WTC11 (cell line): ENCODE data around the gene PANK4. TPM values are rescaled to one million over a fixed set of nuclear protein-coding genes. Genes with fewer than 3 reads are reported as not detected.

ENCODE experiments used
- ATAC-seq: fragments of 200-7000 bp; cut with Tn5 transposase; 2 replicates; pipeline ENCODE4 v1.10.0; 2021; ENCODE audit warnings: mild to moderate bottlenecking, moderate library complexity
- CTCF ChIA-PET: fragments of 300-600 bp; sonication (Branson Sonifier 250); formaldehyde crosslinking; loops from one replicate; lab custom pipeline; 2021; ENCODE audit warnings: antibody characterized with exemption; lab: Charles Lee
- POLR2A ChIA-PET: fragments of 350-600 bp; sonication (Branson Sonifier 250); formaldehyde crosslinking; loops from one replicate; lab custom pipeline; 2021; ENCODE audit warnings: antibody characterized with exemption; lab: Charles Lee
- DNase-seq: peaks from one replicate; pipeline ENCODE4 v3.0.0; 2021; ENCODE audit warnings: low spot score
- H3K27ac Mint-ChIP-seq: 2 replicates; pipeline ENCODE4 v1.8.0; 2021; ENCODE audit warnings: mixed read lengths
- H3K27me3 Mint-ChIP-seq: 2 replicates; pipeline ENCODE4 v1.8.0; 2021; ENCODE audit warnings: low read depth, mild to moderate bottlenecking, moderate library complexity, mixed read lengths
- H3K36me3 Mint-ChIP-seq: 2 replicates; pipeline ENCODE4 v1.8.0; 2021; ENCODE audit warnings: mixed read lengths
- H3K4me1 Mint-ChIP-seq: 2 replicates; pipeline ENCODE4 v1.8.0; 2022; ENCODE audit warnings: mixed read lengths
- H3K4me3 Mint-ChIP-seq: 2 replicates; pipeline ENCODE4 v1.8.0; 2021; ENCODE audit warnings: mild to moderate bottlenecking, moderate library complexity, mixed read lengths
- H3K9me3 Mint-ChIP-seq: 2 replicates; pipeline ENCODE4 v1.8.0; 2021; ENCODE audit warnings: mixed read lengths
- CREB1 ChIP-seq: sonication (generic); formaldehyde crosslinking; IDR thresholded peaks from 2 replicates; pipeline ENCODE4 v1.8.0; 2023; ENCODE audit warnings: mild to moderate bottlenecking, missing genetic modification reagents
- CREM ChIP-seq: sonication (generic); formaldehyde crosslinking; IDR thresholded peaks from 2 replicates; pipeline ENCODE4 v1.8.1; 2022; ENCODE audit warnings: mild to moderate bottlenecking, missing genetic modification reagents, moderate library complexity
- FOXJ3 ChIP-seq: sonication (generic); formaldehyde crosslinking; IDR thresholded peaks from 2 replicates; pipeline ENCODE4 v1.9.0; 2021; ENCODE audit warnings: missing genetic modification reagents, mild to moderate bottlenecking, borderline replicate concordance
- FOXK1 ChIP-seq: sonication (generic); formaldehyde crosslinking; IDR thresholded peaks from 2 replicates; pipeline ENCODE4 v1.8.0; 2022; ENCODE audit warnings: mild to moderate bottlenecking, moderate library complexity, missing genetic modification reagents
- MYBL2 ChIP-seq: sonication (generic); formaldehyde crosslinking; IDR thresholded peaks from 2 replicates; pipeline ENCODE4 v1.8.1; 2023; ENCODE audit warnings: mild to moderate bottlenecking, moderate library complexity, missing genetic modification reagents
- NFATC4 ChIP-seq: fragments of 250-450 bp; sonication (Bioruptor Pico); IDR thresholded peaks from 2 replicates; pipeline ENCODE4 v1.9.0; 2021; ENCODE audit warnings: mild to moderate bottlenecking
- NFE2L1 ChIP-seq: sonication (generic); formaldehyde crosslinking; IDR thresholded peaks from 2 replicates; pipeline ENCODE4 v1.8.1; 2023; ENCODE audit warnings: missing genetic modification reagents
- NR3C1 ChIP-seq: sonication (generic); formaldehyde crosslinking; conservative IDR thresholded peaks from 2 replicates; pipeline ENCODE4 v1.8.1; 2023; ENCODE audit warnings: low read depth, mild to moderate bottlenecking, missing genetic modification reagents
- PRRX2 ChIP-seq: fragments of 250-450 bp; sonication (Bioruptor Pico); IDR thresholded peaks from 2 replicates; pipeline ENCODE4 v1.8.0; 2021; ENCODE audit warnings: mild to moderate bottlenecking
- SP1 ChIP-seq: sonication (generic); formaldehyde crosslinking; conservative IDR thresholded peaks from 2 replicates; pipeline ENCODE4 v1.8.1; 2022; ENCODE audit warnings: missing genetic modification reagents
- ZBTB21 ChIP-seq: sonication (generic); formaldehyde crosslinking; IDR thresholded peaks from 2 replicates; pipeline ENCODE4 v1.8.1; 2023; ENCODE audit warnings: mild to moderate bottlenecking, missing genetic modification reagents, borderline replicate concordance
- ZNF121 ChIP-seq: sonication (generic); formaldehyde crosslinking; IDR thresholded peaks from 2 replicates; pipeline ENCODE4 v1.8.0; 2023; ENCODE audit warnings: missing genetic modification reagents
- ZNF317 ChIP-seq: sonication (generic); formaldehyde crosslinking; IDR thresholded peaks from 2 replicates; pipeline ENCODE4 v1.8.1; 2023; ENCODE audit warnings: low read depth, mild to moderate bottlenecking, moderate library complexity, missing genetic modification reagents, borderline replicate concordance
- total RNA-seq: library from RNA; stranded (reverse); gene quantifications from 3 replicates; pipeline ENCODE4 v1.2.3, GENCODE V29; 2021
- TF ChIP-seq, protein P1 (sequence below): fragments of 250-450 bp; sonication (Bioruptor Pico); IDR thresholded peaks from 2 replicates; pipeline ENCODE4 v1.8.0; 2021; ENCODE audit warnings: mild to moderate bottlenecking
- TF ChIP-seq, protein P2 (sequence below): fragments of 200-600 bp; IDR thresholded peaks from 2 replicates; pipeline ENCODE4 v1.8.0; 2022; ENCODE audit warnings: antibody characterized with exemption
- TF ChIP-seq, protein P3 (sequence below): sonication (generic); formaldehyde crosslinking; IDR thresholded peaks from 2 replicates; pipeline ENCODE4 v1.8.0; 2023; ENCODE audit warnings: missing genetic modification reagents
- TF ChIP-seq, protein P4 (sequence below): sonication (generic); formaldehyde crosslinking; IDR thresholded peaks from 2 replicates; pipeline ENCODE4 v1.8.0; 2022; ENCODE audit warnings: mild to moderate bottlenecking, missing genetic modification reagents
- TF ChIP-seq, protein P5 (sequence below): fragments of 250-450 bp; sonication (Bioruptor Pico); IDR thresholded peaks from 2 replicates; pipeline ENCODE4 v1.9.0; 2021; ENCODE audit warnings: mild to moderate bottlenecking
- TF ChIP-seq, protein P6 (sequence below): fragments of 250-450 bp; sonication (Bioruptor Pico); IDR thresholded peaks from 2 replicates; pipeline ENCODE4 v1.9.0; 2021; ENCODE audit warnings: mild to moderate bottlenecking
- TF ChIP-seq, protein P7 (sequence below): sonication (generic); formaldehyde crosslinking; IDR thresholded peaks from 2 replicates; pipeline ENCODE4 v1.8.1; 2023; ENCODE audit warnings: mild to moderate bottlenecking, missing genetic modification reagents, borderline replicate concordance

PANK4 gene
- total RNA-seq, 1 experiment from 2014 or later: 52.5 TPM

DNA sequence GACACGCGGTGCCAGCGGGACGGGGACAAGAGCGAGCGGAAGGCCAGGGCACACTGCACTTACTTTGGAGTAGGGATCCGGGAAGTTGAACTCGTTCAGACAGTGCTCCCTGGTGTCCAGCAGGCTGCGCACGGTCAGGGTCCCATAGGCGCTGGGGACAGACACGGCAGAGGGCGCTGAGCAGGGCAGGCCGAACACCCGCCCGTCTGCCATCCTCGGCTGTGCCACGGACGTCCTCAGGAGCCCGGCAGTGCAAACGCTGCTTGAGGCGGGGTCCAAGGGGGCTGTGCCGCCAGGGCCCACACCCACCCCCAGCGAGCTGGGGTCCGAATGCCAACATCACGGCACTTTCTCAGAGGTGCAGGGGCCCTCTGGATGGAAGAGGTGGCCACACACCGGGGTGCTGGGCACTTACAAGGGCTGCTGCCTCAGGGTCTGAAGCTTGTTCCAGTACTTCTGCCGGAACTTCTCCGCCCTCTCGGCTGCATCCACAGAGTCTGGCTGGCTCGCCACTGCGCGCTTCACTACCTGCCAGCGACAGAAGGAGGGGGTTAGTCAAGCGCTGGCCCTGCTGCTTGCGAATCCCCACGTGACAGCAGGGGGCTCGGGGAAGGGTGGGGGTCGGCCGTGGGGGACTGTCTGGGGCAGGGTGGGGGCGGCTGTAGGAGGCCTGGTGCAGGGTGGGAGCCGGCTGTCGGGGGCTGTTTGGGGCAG lies 12.3 kb downstream of the PANK4 start:
- Mint-ChIP-seq H3K4me3 (no peak overlapping the region), H3K27me3 (no peaks in the 10 kb centered on the region), H3K9me3 (no peaks in the 10 kb centered on the region), H3K27ac (no peak overlapping the region), H3K4me1 (no peaks in the 10 kb centered on the region), H3K36me3 (peaks cover 23% of the 10 kb centered on the region)
- DNase-seq (no peak), ATAC-seq (no peak)
- TF ChIP-seq, protein P1, sequence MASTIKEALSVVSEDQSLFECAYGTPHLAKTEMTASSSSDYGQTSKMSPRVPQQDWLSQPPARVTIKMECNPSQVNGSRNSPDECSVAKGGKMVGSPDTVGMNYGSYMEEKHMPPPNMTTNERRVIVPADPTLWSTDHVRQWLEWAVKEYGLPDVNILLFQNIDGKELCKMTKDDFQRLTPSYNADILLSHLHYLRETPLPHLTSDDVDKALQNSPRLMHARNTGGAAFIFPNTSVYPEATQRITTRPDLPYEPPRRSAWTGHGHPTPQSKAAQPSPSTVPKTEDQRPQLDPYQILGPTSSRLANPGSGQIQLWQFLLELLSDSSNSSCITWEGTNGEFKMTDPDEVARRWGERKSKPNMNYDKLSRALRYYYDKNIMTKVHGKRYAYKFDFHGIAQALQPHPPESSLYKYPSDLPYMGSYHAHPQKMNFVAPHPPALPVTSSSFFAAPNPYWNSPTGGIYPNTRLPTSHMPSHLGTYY (CRISPR knock-in tag): no peak
- TF ChIP-seq SP1 (no peak), PRRX2 (no peak), ZNF317 (CRISPR knock-in tag) (no peak), MYBL2 (CRISPR knock-in tag) (no peak), FOXK1 (CRISPR knock-in tag) (no peak), CREM (CRISPR knock-in tag) (no peak), NFE2L1 (CRISPR knock-in tag) (no peak), FOXJ3 (CRISPR knock-in tag) (no peak), ZBTB21 (no peak), NR3C1 (CRISPR knock-in tag) (no peak), NFATC4 (CRISPR knock-in tag) (no peak), ZNF121 (CRISPR knock-in tag) (no peak)
- TF ChIP-seq, protein P2, sequence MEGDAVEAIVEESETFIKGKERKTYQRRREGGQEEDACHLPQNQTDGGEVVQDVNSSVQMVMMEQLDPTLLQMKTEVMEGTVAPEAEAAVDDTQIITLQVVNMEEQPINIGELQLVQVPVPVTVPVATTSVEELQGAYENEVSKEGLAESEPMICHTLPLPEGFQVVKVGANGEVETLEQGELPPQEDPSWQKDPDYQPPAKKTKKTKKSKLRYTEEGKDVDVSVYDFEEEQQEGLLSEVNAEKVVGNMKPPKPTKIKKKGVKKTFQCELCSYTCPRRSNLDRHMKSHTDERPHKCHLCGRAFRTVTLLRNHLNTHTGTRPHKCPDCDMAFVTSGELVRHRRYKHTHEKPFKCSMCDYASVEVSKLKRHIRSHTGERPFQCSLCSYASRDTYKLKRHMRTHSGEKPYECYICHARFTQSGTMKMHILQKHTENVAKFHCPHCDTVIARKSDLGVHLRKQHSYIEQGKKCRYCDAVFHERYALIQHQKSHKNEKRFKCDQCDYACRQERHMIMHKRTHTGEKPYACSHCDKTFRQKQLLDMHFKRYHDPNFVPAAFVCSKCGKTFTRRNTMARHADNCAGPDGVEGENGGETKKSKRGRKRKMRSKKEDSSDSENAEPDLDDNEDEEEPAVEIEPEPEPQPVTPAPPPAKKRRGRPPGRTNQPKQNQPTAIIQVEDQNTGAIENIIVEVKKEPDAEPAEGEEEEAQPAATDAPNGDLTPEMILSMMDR: no peak
- TF ChIP-seq, protein P3, sequence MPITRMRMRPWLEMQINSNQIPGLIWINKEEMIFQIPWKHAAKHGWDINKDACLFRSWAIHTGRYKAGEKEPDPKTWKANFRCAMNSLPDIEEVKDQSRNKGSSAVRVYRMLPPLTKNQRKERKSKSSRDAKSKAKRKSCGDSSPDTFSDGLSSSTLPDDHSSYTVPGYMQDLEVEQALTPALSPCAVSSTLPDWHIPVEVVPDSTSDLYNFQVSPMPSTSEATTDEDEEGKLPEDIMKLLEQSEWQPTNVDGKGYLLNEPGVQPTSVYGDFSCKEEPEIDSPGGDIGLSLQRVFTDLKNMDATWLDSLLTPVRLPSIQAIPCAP: no peak
- TF ChIP-seq, protein P4, sequence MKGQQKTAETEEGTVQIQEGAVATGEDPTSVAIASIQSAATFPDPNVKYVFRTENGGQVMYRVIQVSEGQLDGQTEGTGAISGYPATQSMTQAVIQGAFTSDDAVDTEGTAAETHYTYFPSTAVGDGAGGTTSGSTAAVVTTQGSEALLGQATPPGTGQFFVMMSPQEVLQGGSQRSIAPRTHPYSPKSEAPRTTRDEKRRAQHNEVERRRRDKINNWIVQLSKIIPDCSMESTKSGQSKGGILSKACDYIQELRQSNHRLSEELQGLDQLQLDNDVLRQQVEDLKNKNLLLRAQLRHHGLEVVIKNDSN (CRISPR knock-in tag): no peak
- TF ChIP-seq, protein P5, sequence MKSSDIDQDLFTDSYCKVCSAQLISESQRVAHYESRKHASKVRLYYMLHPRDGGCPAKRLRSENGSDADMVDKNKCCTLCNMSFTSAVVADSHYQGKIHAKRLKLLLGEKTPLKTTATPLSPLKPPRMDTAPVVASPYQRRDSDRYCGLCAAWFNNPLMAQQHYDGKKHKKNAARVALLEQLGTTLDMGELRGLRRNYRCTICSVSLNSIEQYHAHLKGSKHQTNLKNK (CRISPR knock-in tag): no peak
- POLR2A ChIA-PET: no interaction called here
- CTCF ChIA-PET: interaction anchor here (1.1 to 1.4 kb wide), 2 partner anchors 10 to 21 kb away, joined by 4 to 6 read pairs; no protein-coding TSS in a partner anchor

DNA sequence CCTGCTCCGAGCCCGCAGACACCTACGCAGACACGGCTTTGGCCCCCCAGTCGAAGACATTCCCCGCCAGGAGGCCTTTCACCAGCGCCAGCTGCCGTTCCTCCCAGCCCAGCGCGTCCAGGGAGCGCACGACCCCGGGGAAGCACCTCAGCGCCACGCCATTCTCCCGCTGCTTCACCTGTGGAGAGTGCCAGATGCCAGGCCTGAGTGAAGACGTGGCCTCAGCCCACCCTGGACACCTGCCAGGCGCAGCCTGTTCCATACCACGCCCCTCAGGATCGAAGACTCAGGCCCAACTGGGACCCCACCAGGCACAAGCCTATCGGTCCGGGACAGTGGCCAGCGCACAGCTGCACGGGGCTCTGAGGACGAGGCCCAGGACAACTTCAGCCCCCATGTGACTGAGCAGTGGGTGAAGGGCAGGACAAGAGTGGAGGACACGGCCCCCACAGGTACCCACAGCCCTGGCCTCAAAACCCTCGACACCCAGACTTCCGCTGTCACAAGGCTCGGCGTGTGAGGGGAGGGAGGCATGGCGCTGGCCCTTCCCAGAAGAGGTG lies 13.5 kb downstream of the PANK4 start:
- H3K27me3 Mint-ChIP-seq: no peaks in the 10 kb centered on the region
- H3K4me3 Mint-ChIP-seq: no peak overlapping the region
- DNase-seq: no peak
- peaks cover 21% of the 10 kb centered on the region for H3K36me3 Mint-ChIP-seq
- CTCF ChIA-PET: no interaction called here
- no peak overlapping the region for H3K27ac Mint-ChIP-seq
- no peaks in the 10 kb centered on the region for H3K9me3 Mint-ChIP-seq
- ATAC-seq: no peak
- no peaks in the 10 kb centered on the region for H3K4me1 Mint-ChIP-seq
- POLR2A ChIA-PET: no interaction called here
- TF ChIP-seq, protein P6, sequence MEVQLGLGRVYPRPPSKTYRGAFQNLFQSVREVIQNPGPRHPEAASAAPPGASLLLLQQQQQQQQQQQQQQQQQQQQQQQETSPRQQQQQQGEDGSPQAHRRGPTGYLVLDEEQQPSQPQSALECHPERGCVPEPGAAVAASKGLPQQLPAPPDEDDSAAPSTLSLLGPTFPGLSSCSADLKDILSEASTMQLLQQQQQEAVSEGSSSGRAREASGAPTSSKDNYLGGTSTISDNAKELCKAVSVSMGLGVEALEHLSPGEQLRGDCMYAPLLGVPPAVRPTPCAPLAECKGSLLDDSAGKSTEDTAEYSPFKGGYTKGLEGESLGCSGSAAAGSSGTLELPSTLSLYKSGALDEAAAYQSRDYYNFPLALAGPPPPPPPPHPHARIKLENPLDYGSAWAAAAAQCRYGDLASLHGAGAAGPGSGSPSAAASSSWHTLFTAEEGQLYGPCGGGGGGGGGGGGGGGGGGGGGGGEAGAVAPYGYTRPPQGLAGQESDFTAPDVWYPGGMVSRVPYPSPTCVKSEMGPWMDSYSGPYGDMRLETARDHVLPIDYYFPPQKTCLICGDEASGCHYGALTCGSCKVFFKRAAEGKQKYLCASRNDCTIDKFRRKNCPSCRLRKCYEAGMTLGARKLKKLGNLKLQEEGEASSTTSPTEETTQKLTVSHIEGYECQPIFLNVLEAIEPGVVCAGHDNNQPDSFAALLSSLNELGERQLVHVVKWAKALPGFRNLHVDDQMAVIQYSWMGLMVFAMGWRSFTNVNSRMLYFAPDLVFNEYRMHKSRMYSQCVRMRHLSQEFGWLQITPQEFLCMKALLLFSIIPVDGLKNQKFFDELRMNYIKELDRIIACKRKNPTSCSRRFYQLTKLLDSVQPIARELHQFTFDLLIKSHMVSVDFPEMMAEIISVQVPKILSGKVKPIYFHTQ: no peak
- TF ChIP-seq ZNF317 (CRISPR knock-in tag) (no peak), CREB1 (CRISPR knock-in tag) (no peak), NR3C1 (CRISPR knock-in tag) (no peak)
- TF ChIP-seq, protein P2: no peak
- TF ChIP-seq, protein P7, sequence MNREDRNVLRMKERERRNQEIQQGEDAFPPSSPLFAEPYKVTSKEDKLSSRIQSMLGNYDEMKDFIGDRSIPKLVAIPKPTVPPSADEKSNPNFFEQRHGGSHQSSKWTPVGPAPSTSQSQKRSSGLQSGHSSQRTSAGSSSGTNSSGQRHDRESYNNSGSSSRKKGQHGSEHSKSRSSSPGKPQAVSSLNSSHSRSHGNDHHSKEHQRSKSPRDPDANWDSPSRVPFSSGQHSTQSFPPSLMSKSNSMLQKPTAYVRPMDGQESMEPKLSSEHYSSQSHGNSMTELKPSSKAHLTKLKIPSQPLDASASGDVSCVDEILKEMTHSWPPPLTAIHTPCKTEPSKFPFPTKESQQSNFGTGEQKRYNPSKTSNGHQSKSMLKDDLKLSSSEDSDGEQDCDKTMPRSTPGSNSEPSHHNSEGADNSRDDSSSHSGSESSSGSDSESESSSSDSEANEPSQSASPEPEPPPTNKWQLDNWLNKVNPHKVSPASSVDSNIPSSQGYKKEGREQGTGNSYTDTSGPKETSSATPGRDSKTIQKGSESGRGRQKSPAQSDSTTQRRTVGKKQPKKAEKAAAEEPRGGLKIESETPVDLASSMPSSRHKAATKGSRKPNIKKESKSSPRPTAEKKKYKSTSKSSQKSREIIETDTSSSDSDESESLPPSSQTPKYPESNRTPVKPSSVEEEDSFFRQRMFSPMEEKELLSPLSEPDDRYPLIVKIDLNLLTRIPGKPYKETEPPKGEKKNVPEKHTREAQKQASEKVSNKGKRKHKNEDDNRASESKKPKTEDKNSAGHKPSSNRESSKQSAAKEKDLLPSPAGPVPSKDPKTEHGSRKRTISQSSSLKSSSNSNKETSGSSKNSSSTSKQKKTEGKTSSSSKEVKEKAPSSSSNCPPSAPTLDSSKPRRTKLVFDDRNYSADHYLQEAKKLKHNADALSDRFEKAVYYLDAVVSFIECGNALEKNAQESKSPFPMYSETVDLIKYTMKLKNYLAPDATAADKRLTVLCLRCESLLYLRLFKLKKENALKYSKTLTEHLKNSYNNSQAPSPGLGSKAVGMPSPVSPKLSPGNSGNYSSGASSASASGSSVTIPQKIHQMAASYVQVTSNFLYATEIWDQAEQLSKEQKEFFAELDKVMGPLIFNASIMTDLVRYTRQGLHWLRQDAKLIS (CRISPR knock-in tag): no peak
